WI38 (cell line): Measurements from ENCODE around the gene DHRSX.
"Not testable (repeated sequence)": the region's sequence is repeated elsewhere in the genome, so short reads cannot be mapped to it uniquely, and the experiment has no call there.

Source experiments
- H3K4me3 ChIP-seq: 2 replicates; pipeline ENCODE4 v1.5.1; 2011; ENCODE audit warnings: low read depth, mild to moderate bottlenecking, control low read depth, low read length
- TF ChIP-seq, protein P1 (sequence below): IDR thresholded peaks from 2 replicates; pipeline ENCODE4 v1.5.1; 2012; ENCODE audit warnings: low read depth, mild to moderate bottlenecking, control low read depth, low read length

Gene DHRSX

DNA sequence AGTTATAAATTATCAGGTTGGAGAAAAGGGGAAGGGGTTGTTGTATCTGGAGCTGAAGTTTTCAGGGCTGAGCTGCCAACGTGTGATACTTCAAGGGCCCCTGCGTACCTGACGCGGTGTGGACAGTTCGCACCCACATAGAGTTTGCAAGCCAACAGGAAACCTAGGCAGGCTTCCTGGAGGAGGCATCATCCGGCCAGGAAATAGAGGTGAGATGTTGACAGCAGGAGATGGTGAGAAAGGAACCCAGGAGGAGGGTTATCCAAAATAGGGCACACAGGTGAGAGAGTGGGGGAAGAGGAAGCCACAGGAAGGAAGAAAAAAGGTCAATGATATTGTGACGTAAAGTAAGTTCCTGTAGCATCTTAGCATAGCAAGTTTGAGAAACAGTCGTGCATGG, 127.2 kb downstream of the DHRSX start:
- H3K4me3 ChIP-seq, result no peak overlapping the region
- TF ChIP-seq, protein P1, sequence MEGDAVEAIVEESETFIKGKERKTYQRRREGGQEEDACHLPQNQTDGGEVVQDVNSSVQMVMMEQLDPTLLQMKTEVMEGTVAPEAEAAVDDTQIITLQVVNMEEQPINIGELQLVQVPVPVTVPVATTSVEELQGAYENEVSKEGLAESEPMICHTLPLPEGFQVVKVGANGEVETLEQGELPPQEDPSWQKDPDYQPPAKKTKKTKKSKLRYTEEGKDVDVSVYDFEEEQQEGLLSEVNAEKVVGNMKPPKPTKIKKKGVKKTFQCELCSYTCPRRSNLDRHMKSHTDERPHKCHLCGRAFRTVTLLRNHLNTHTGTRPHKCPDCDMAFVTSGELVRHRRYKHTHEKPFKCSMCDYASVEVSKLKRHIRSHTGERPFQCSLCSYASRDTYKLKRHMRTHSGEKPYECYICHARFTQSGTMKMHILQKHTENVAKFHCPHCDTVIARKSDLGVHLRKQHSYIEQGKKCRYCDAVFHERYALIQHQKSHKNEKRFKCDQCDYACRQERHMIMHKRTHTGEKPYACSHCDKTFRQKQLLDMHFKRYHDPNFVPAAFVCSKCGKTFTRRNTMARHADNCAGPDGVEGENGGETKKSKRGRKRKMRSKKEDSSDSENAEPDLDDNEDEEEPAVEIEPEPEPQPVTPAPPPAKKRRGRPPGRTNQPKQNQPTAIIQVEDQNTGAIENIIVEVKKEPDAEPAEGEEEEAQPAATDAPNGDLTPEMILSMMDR, result no peak

DNA sequence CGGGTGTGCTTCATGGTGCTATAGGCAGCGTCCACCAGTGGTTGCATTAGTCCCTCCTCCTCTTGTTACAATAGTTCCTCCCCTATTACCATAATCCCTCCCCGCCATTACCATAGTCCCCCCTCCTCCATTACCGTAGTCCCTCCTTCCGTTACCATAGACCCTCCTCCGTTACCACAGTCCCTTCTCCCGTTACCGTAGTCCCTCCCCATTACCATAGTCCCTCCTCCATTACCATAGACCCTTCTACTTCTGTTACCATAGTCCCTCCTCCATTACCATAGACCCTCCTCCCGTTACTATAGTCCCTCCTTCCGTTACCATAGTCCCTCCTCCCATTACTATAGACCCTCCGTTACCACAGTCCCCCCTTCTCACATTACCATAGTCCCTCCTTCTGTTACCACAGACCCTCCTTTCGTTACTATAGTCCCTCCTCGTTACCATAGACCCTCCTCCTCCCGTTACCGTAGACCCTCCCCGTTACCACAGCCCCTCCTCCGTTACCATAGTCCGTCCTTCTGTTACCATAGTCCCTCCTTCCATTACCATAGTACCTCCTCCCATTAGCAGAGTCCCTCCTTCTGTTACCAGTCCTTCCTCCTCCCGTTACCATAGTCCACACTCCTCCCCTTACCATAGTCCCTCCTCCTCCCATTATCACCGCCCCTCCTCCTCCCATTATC, 129.6 kb downstream of the DHRSX start:
- TF ChIP-seq, protein P1, result no peak
- no peak overlapping the region for H3K4me3 ChIP-seq

DNA sequence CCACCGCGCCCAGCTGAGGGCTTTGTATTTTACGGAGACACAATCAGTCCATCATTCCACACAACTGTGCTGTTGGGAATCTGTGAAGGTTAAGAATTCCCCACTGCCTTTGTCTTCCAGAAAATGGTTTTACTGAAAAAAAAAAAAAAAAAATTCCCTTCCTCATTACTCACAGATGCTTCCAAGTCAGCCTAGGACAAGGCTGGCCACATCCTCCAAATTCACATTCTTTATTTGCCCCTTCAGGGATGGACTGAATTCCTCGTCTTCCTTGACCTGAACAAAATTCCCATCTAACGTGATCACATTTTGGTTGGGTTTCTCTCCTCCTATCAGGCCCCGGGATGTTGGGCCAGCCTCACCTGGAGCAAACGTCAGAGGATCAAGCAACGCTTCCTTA, 130.3 kb downstream of the DHRSX start:
- no peak overlapping the region for H3K4me3 ChIP-seq

DNA sequence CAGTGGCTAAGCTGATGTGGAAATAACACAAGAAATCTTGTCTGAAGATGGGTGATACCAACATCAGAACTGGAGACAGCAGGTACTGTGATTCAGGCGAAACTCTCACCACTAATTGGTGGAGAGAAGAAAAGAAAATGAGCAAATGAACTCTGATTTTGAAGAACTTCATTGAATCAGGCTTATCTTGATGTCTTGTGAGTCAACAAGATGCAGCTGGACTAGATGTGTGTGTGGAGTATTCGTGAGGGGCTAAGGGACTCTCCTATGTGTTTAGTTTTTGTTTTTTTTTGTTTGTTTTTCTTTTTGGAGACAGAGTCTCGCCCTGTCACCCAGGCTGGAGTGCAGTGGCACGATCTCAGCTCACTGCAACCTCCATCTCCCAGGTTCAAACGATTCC, 131.6 kb downstream of the DHRSX start:
- TF ChIP-seq, protein P1, result no peak

More for the DNA sequence above, 130.3 kb downstream of the DHRSX start:
- TF ChIP-seq, protein P1, result no peak

DNA sequence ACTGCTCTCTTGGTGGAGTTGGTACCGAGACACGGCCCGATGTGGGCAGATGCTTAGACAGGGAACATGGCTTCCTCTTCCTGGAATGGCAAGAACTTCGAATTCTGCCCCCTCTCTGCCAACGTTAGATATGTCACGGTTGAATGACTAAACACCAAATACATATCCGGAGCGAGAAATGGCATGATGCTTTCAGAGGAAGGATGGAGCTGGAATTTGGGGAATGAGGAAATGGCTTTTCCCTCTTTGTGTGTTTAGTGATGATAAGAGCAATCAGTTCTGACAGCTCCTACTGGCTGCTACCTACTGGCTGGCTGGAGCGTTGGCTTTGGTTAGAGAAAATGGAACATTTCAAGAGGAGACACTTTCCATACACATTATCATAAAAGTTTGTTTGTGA, 140.0 kb downstream of the DHRSX start:
- TF ChIP-seq, protein P1, result no peak
- H3K4me3 ChIP-seq, result no peak overlapping the region

More for the DNA sequence above, 131.6 kb downstream of the DHRSX start:
- H3K4me3 ChIP-seq, result no peak overlapping the region

DNA sequence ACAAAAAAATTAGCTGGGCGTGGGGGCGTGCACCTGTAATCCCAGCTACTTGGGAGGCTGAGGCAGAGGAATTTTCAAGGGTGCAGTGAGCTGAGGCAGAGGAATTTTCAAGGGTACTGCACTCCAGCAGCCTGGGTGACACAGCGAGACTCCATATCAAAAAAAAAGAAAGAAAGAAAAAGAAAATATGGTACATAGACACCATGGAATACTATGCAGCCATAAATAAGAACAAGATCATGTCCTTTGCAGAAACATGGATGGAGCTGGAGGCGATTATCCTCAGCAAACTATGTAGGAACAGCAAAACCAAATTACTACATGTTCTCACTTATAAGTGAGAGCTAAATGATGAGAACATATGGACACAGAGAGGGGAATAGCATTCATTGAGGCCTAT, 141.3 kb downstream of the DHRSX start:
- not testable (repeated sequence) for H3K4me3 ChIP-seq

DNA sequence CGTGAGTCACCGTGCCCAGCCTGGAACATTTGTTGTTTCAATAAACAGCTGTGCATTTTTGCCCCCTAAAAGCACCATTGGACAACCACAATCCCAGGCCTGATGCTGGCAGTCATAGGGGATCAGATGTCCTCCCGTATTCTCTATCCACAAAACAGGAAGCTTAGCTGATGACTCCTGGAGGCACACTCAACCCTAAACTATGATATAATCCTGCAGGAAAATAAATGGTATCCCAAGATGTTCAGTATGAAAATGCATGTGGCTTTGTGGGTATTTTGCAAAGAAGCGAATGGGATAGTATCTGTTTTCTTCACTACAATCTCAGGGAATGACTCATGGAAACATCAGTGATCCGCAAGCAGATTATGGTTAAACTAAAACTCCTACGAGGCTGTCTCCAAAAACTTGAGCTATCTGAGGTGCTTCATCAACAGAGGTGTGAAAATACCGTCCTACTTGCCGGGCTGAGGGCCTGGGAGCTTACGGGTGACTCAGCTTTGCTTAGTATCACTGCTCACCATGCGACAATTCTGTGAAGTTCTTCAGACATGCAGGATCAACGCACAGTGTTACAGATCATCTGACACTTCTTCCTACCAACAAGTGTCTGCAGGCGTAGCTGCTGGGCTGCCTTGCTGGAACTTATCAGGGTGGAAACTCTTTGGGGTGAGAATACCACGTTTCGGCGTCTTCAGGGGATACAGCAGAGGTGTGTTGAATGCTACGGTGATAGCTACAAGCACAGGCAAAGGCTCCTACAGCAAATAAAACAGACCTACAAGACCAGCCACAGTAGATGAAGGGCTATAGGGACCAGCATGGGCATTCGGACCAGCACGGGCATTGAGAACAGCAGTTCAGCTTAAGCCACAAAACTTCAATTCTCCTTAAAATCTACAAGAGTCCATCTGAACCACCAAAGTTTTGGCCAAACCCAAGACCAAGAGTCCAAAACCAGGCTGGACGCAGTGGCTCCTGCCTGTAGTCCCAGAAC, 148.5 kb downstream of the DHRSX start:
- no peak overlapping the region for H3K4me3 ChIP-seq
- TF ChIP-seq, protein P1, result no peak
